Mesothelial cell of epicardium (in vitro differentiated cells): Measurements from ENCODE around the gene ITGB4. TPM values are rescaled to one million over a fixed set of nuclear protein-coding genes. Genes with fewer than 3 reads are reported as not detected.

ENCODE experiments used
- DNase-seq, 2 experiments: peaks; one replicate each; pipeline ENCODE4 v3.0.0; 2021; ENCODE audit warnings: low spot score in 2 of 2; ENCODE audit not compliant: unreplicated experiment in 2 of 2
- H3K27ac Mint-ChIP-seq: 2 replicates; pipeline ENCODE4 v1.8.0; 2021; ENCODE audit warnings: mixed read lengths
- H3K27me3 Mint-ChIP-seq: 2 replicates; pipeline ENCODE4 v1.8.0; 2021; ENCODE audit warnings: low read depth, mixed read lengths
- H3K36me3 Mint-ChIP-seq: 2 replicates; pipeline ENCODE4 v1.8.0; 2021; ENCODE audit warnings: mixed read lengths
- H3K4me1 Mint-ChIP-seq: 2 replicates; pipeline ENCODE4 v1.8.0; 2021; ENCODE audit warnings: mixed read lengths
- H3K4me3 Mint-ChIP-seq: 2 replicates; pipeline ENCODE4 v1.8.0; 2021; ENCODE audit warnings: mild to moderate bottlenecking, moderate library complexity, mixed read lengths
- H3K9me3 Mint-ChIP-seq: 2 replicates; pipeline ENCODE4 v1.8.0; 2021; ENCODE audit warnings: mixed read lengths
- CTCF ChIP-seq: fragments of 200-600 bp; sonication (generic); IDR thresholded peaks from one replicate; pipeline ENCODE4 v1.5.0; 2021; ENCODE audit warnings: antibody characterized with exemption; ENCODE audit not compliant: unreplicated experiment
- total RNA-seq: library from RNA; stranded (reverse); gene quantifications from 3 replicates; pipeline ENCODE4 v1.2.1, GENCODE V29; 2021

Gene ITGB4
- total RNA-seq, 1 donor from 2014 or later: 117 TPM

GRCh38 chr17:75765981-75766380, 44.7 kb downstream of the ITGB4 start:
- H3K4me1 Mint-ChIP-seq: peaks cover 8% of the 10 kb centered on the region
- H3K4me3 Mint-ChIP-seq: peak overlapping the region; percentile 53
- peaks cover 2% of the 10 kb centered on the region for H3K36me3 Mint-ChIP-seq
- no peaks in the 10 kb centered on the region for H3K9me3 Mint-ChIP-seq
- TF ChIP-seq CTCF: no peak
- DNase-seq: no peak
- no peaks in the 10 kb centered on the region for H3K27me3 Mint-ChIP-seq
- H3K27ac Mint-ChIP-seq: peak overlapping the region; percentile 69

- no peak for TF ChIP-seq CTCF
- Mint-ChIP-seq H3K27me3 (no peaks in the 10 kb centered on the region), H3K4me1 (peaks cover 7% of the 10 kb centered on the region), H3K27ac (no peak overlapping the region), H3K4me3 (no peak overlapping the region), H3K36me3 (no peaks in the 10 kb centered on the region), H3K9me3 (no peaks in the 10 kb centered on the region)
- no peak for DNase-seq
These were observed 46.6 kb downstream of the ITGB4 start for GRCh38 chr17:75767881-75768280.

- H3K4me1 Mint-ChIP-seq: peaks cover under 1% of the 10 kb centered on the region
- H3K9me3 Mint-ChIP-seq: no peaks in the 10 kb centered on the region
- no peaks in the 10 kb centered on the region for H3K36me3 Mint-ChIP-seq
- H3K4me3 Mint-ChIP-seq: no peak overlapping the region
- H3K27me3 Mint-ChIP-seq: no peaks in the 10 kb centered on the region
- no peak for DNase-seq
- TF ChIP-seq CTCF: no peak
- H3K27ac Mint-ChIP-seq: no peak overlapping the region
These were observed 48.3 kb downstream of the ITGB4 start for GRCh38 chr17:75769536-75769935.

GRCh38 chr17:75771334-75772281, 50.3 kb downstream of the ITGB4 start:
- Mint-ChIP-seq H3K4me3 (no peak overlapping the region), H3K27me3 (no peaks in the 10 kb centered on the region), H3K4me1 (peaks cover 12% of the 10 kb centered on the region), H3K9me3 (no peaks in the 10 kb centered on the region), H3K27ac (no peak overlapping the region), H3K36me3 (peaks cover under 1% of the 10 kb centered on the region)
- TF ChIP-seq CTCF: no peak
- DNase-seq: no peak

GRCh38 chr17:75773121-75773807, 52.0 kb downstream of the ITGB4 start:
- no peaks in the 10 kb centered on the region for H3K9me3 Mint-ChIP-seq
- no peak overlapping the region for H3K4me3 Mint-ChIP-seq
- no peaks in the 10 kb centered on the region for H3K27me3 Mint-ChIP-seq
- H3K27ac Mint-ChIP-seq: no peak overlapping the region
- DNase-seq: no peak
- H3K4me1 Mint-ChIP-seq: peaks cover 27% of the 10 kb centered on the region
- H3K36me3 Mint-ChIP-seq: peaks cover 13% of the 10 kb centered on the region
- TF ChIP-seq CTCF: no peak
